IMR-90 (cell line): ENCODE measurements around the gene GCC2. TPM values are rescaled to one million over a fixed set of nuclear protein-coding genes. Genes with fewer than 3 reads are reported as not detected.
A peak's percentile ranks its signal among the peaks of the same experiment; 100 is the strongest.

Experiments used
- ATAC-seq: fragments of 200-7000 bp; cut with Tn5 transposase; 2 replicates; pipeline ENCODE4 v1.9.1; 2020; ENCODE audit warnings: low read depth, mild to moderate bottlenecking, moderate library complexity
- BruUV-seq: library from RNA; stranded (reverse); fragments of 400-500 nt; replicated peaks from 2 replicates; lab custom pipeline; 2021; lab: Mats Ljungman, UMichigan
- CTCF ChIA-PET: fragments of 300-600 bp; formaldehyde crosslinking; extraction: SDS; loops from one replicate; lab custom pipeline; 2021; ENCODE audit warnings: antibody characterized with exemption; lab: Yijun Ruan, JAX
- POLR2A ChIA-PET: fragments of 300-600 bp; sonication (Branson Sonifier 250); formaldehyde crosslinking; loops from one replicate; lab custom pipeline; 2022; ENCODE audit warnings: antibody characterized with exemption; ENCODE audit not compliant: unreplicated experiment; lab: Charles Lee
- DNase-seq: peaks from one replicate; pipeline ENCODE4 v3.0.0; 2013
- H2AFZ ChIP-seq: replicated peaks from 2 replicates; pipeline ENCODE3; 2013; ENCODE audit warnings: low read length, mild to moderate bottlenecking; ENCODE audit not compliant: poor library complexity
- H2AK5ac ChIP-seq: 2 replicates; pipeline ENCODE4 v1.6.1; 2013; ENCODE audit warnings: low read depth, low read length, inconsistent platforms
- H2AK9ac ChIP-seq: replicated peaks from 2 replicates; pipeline ENCODE3; 2013; ENCODE audit warnings: mild to moderate bottlenecking, low read depth, low read length, moderate library complexity; ENCODE audit not compliant: poor library complexity
- H2BK120ac ChIP-seq: 2 replicates; pipeline ENCODE4 v1.6.1; 2013; ENCODE audit warnings: low read depth, low read length, inconsistent platforms
- H2BK15ac ChIP-seq: 3 replicates; pipeline ENCODE4 v1.6.1; 2013; ENCODE audit warnings: low read depth, low read length, inconsistent platforms
- H2BK20ac ChIP-seq: 2 replicates; pipeline ENCODE4 v1.6.1; 2013; ENCODE audit warnings: low read depth, mild to moderate bottlenecking, inconsistent platforms, low read length, moderate library complexity
- H2BK5ac ChIP-seq: 2 replicates; pipeline ENCODE4 v1.6.1; 2013; ENCODE audit warnings: mild to moderate bottlenecking, low read depth, low read length, inconsistent platforms; ENCODE audit not compliant: poor library complexity, severe bottlenecking
- H3K14ac ChIP-seq: replicated peaks from 2 replicates; pipeline ENCODE4 v1.6.1; 2013; ENCODE audit warnings: low read depth, low read length, inconsistent platforms
- H3K18ac ChIP-seq: 2 replicates; pipeline ENCODE4 v1.6.1; 2013; ENCODE audit warnings: low read depth, low read length, control low read depth
- H3K23ac ChIP-seq: 2 replicates; pipeline ENCODE4 v1.6.1; 2013; ENCODE audit warnings: low read depth, low read length, inconsistent platforms
- H3K27ac ChIP-seq: 2 replicates; pipeline ENCODE4 v1.5.1; 2013; ENCODE audit warnings: mild to moderate bottlenecking, control low read depth, low read length; ENCODE audit not compliant: insufficient read depth
- H3K27me3 ChIP-seq: 2 replicates; pipeline ENCODE4 v1.6.1; 2013; ENCODE audit warnings: low read length; ENCODE audit not compliant: control insufficient read depth, insufficient read depth
- H3K36me3 ChIP-seq: 2 replicates; pipeline ENCODE4 v1.6.1; 2013; ENCODE audit warnings: low read length, mixed read lengths; ENCODE audit not compliant: control insufficient read depth, insufficient read depth
- H3K4ac ChIP-seq: 2 replicates; pipeline ENCODE4 v1.6.1; 2013; ENCODE audit warnings: low read depth, low read length, inconsistent platforms
- H3K4me1 ChIP-seq: 2 replicates; pipeline ENCODE4 v1.6.1; 2013; ENCODE audit warnings: low read length, mixed read lengths; ENCODE audit not compliant: control insufficient read depth, insufficient read depth
- H3K4me2 ChIP-seq: 2 replicates; pipeline ENCODE4 v1.6.1; 2013; ENCODE audit warnings: low read depth, mild to moderate bottlenecking, control low read depth, low read length, moderate library complexity
- H3K4me3 ChIP-seq: 2 replicates; pipeline ENCODE4 v1.5.1; 2013; ENCODE audit warnings: low read depth, mild to moderate bottlenecking, control low read depth, low read length, moderate library complexity; ENCODE audit not compliant: insufficient read depth
- H3K56ac ChIP-seq: 2 replicates; pipeline ENCODE4 v1.6.1; 2013; ENCODE audit warnings: low read length, inconsistent platforms; ENCODE audit not compliant: insufficient read depth; ENCODE audit errors: extremely low read depth
- H3K79me1 ChIP-seq, 2 experiments: 2 replicates each; pipeline ENCODE4 v1.6.1; 2013; ENCODE audit warnings: low read length in 2 of 2, inconsistent platforms in 1 of 2, low read depth in 1 of 2
- H3K9ac ChIP-seq: 2 replicates; pipeline ENCODE4 v1.6.1; 2013; ENCODE audit warnings: low read depth, low read length, control low read depth
- H3K9me1 ChIP-seq: 2 replicates; pipeline ENCODE4 v1.6.1; 2013; ENCODE audit warnings: low read length, inconsistent platforms; ENCODE audit not compliant: insufficient read depth
- H3K9me3 ChIP-seq: 2 replicates; pipeline ENCODE4 v1.6.1; 2013; ENCODE audit warnings: low read length; ENCODE audit not compliant: control insufficient read depth, insufficient read depth
- H4K20me1 ChIP-seq: 2 replicates; pipeline ENCODE4 v1.6.1; 2013; ENCODE audit warnings: low read length, inconsistent platforms; ENCODE audit not compliant: insufficient read depth
- H4K5ac ChIP-seq: 2 replicates; pipeline ENCODE4 v1.6.1; 2013; ENCODE audit warnings: mild to moderate bottlenecking, low read depth, low read length, control low read depth
- H4K8ac ChIP-seq, 2 experiments: 2 replicates each; pipeline ENCODE4 v1.6.1; 2013; ENCODE audit warnings: low read depth in 2 of 2, low read length in 2 of 2, control low read depth in 1 of 2, inconsistent platforms in 1 of 2
- H4K91ac ChIP-seq: 2 replicates; pipeline ENCODE4 v1.6.1; 2013; ENCODE audit warnings: low read depth, low read length, inconsistent platforms; ENCODE audit not compliant: insufficient read depth
- BHLHE40 ChIP-seq: fragments of 150-350 bp; IDR thresholded peaks from 2 replicates; pipeline ENCODE4 v1.6.1; 2016; ENCODE audit warnings: mild to moderate bottlenecking, low read depth, low read length
- CEBPB ChIP-seq: IDR thresholded peaks from 2 replicates; pipeline ENCODE4 v1.6.1; 2012; ENCODE audit warnings: low read depth, low read length, improper control_type of control experiment
- CHD1 ChIP-seq: IDR thresholded peaks from 2 replicates; pipeline ENCODE4 v1.6.1; 2012; ENCODE audit warnings: low read depth, low read length, improper control_type of control experiment
- CTCF ChIP-seq: conservative IDR thresholded peaks from 2 replicates; pipeline ENCODE4 v1.5.1; 2012; ENCODE audit warnings: mild to moderate bottlenecking, low read depth, low read length, improper control_type of control experiment
- ELK1 ChIP-seq: fragments of 150-350 bp; IDR thresholded peaks from 2 replicates; pipeline ENCODE4 v1.6.1; 2016; ENCODE audit warnings: low read depth, mild to moderate bottlenecking, low read length, moderate library complexity, borderline replicate concordance
- MAFK ChIP-seq: IDR thresholded peaks from 2 replicates; pipeline ENCODE4 v1.6.1; 2012; ENCODE audit warnings: low read depth, low read length, improper control_type of control experiment
- MAZ ChIP-seq: IDR thresholded peaks from 2 replicates; pipeline ENCODE4 v1.6.1; 2012; ENCODE audit warnings: low read depth, mild to moderate bottlenecking, low read length, improper control_type of control experiment, moderate library complexity, borderline replicate concordance
- MXI1 ChIP-seq: IDR thresholded peaks from 2 replicates; pipeline ENCODE4 v1.6.1; 2012; ENCODE audit warnings: low read depth, mild to moderate bottlenecking, low read length, moderate library complexity, borderline replicate concordance
- NFE2L2 ChIP-seq: fragments of 150-350 bp; IDR thresholded peaks from 2 replicates; pipeline ENCODE4 v1.6.1; 2016; ENCODE audit warnings: low read depth, mild to moderate bottlenecking, low read length
- POLR2A ChIP-seq: IDR thresholded peaks from 2 replicates; pipeline ENCODE4 v1.6.1; 2012; ENCODE audit warnings: mild to moderate bottlenecking, low read depth, low read length
- RFX5 ChIP-seq: IDR thresholded peaks from 2 replicates; pipeline ENCODE4 v1.8.0; 2012; ENCODE audit warnings: low read depth, mild to moderate bottlenecking, low read length, moderate library complexity
- SMC3 ChIP-seq: fragments of 150-350 bp; IDR thresholded peaks from 2 replicates; pipeline ENCODE4 v1.6.1; 2016; ENCODE audit warnings: low read depth, mild to moderate bottlenecking, antibody characterized with exemption, low read length, moderate library complexity
- WGBS, 2 experiments: methylation state at CpG; one replicate each; pipeline versions ENCODE4 v1.1.5 to v1.1.7; 2013; ENCODE audit warnings: missing lambda C conversion rate in 2 of 2; ENCODE audit not compliant: insufficient read length in 1 of 2; ENCODE audit errors: extremely low coverage in 2 of 2; 5-methylcytosine and 5-hydroxymethylcytosine counted together
- dilution Hi-C: fragments of 300-500 bp; cut with HindIII; formaldehyde crosslinking; loops from one replicate; pipeline ENCODE4 v1.14.3; 2018; ENCODE audit warnings: low sequenced_read_pairs; ENCODE audit not compliant: unreplicated experiment
- in situ Hi-C: fragments of 300-500 bp; cut with MboI; formaldehyde crosslinking; loops from 3 replicates; pipeline ENCODE4 v1.14.3; 2019; ENCODE audit warnings: low sequenced_read_pairs, inconsistent platforms, mixed read lengths
- intact Hi-C: fragments of 100-400 bp; cut with micrococcal nuclease; formaldehyde crosslinking; loops from 2 replicates; pipeline ENCODE4 v1.10.0; 2022
- polyA plus RNA-seq, 3 experiments: library from polyadenylated mRNA; depleted of rRNA; stranded (reverse); fragments of >200 nt; gene quantifications; 2 replicates each; pipeline ENCODE4 v1.2.3, GENCODE V29; 2012; ENCODE audit warnings: low replicate concordance in 1 of 3
- total RNA-seq: library from RNA; depleted of rRNA; stranded (reverse); fragments of >200 nt; gene quantifications from 2 replicates; pipeline ENCODE4 v1.2.3, GENCODE V29; 2012

Gene GCC2
- total and polyA plus RNA-seq, 2 of the 4 experiments (the other 2 are of a cell fraction): 6.4 to 8.6 TPM

- peak within 1 kb of the TSS; percentile 81 for H3K18ac ChIP-seq
- H4K5ac ChIP-seq: peak within 1 kb of the TSS; percentile 90
- H3K27me3 ChIP-seq: no peaks in the 10 kb centered on the region
- 0 out of 2 replicates have a peak within 1 kb of the TSS, but pooled peaks have one; percentile 45 for H2BK20ac ChIP-seq
- no peak within 1 kb of the TSS; the same call in 2 of the 3 replicates for H2BK15ac ChIP-seq
- peaks cover 10% of the 10 kb centered on the region for H3K4me1 ChIP-seq
- peak within 1 kb of the TSS; percentile 98 for H2AFZ ChIP-seq
- H4K8ac ChIP-seq: peak within 1 kb of the TSS; percentile 12 to 72
- ChIA-PET POLR2A (interaction anchor here (0.7 to 0.9 kb wide), 2 partner anchors 8 to 43 kb away, joined by 3 to 12 read pairs; no protein-coding TSS in a partner anchor), CTCF (interaction anchor here (1.1 kb wide), 1 partner anchor 102 kb away, joined by 4 read pairs; no protein-coding TSS in a partner anchor)
- peak within 1 kb of the TSS; percentile 96 for H3K23ac ChIP-seq
- ATAC-seq (peak; percentile 94), DNase-seq (peak; percentile 82)
- H3K56ac ChIP-seq: peak within 1 kb of the TSS; percentile 76
- H2AK9ac ChIP-seq: peak within 1 kb of the TSS; percentile 83
- intact Hi-C loops: loop anchor here (2.0 kb wide), 2 partner anchors 41 to 51 kb away; no protein-coding TSS in a partner anchor
- no peak within 1 kb of the TSS for H2AK5ac ChIP-seq
- peak within 1 kb of the TSS; percentile 77 for H3K14ac ChIP-seq
- H3K9me1 ChIP-seq: peaks cover 6% of the 10 kb centered on the region; the same call in 1 of the 2 replicates
- peak within 1 kb of the TSS; percentile 85 for H3K4me2 ChIP-seq
- peak within 1 kb of the TSS; percentile 88 for H2BK120ac ChIP-seq
- no peak for TF ChIP-seq NFE2L2
- TF ChIP-seq BHLHE40: no peak
- no peak for TF ChIP-seq ELK1
- TF ChIP-seq CEBPB: no peak
- TF ChIP-seq RFX5: no peak
- TF ChIP-seq CHD1: no peak
- no peak for TF ChIP-seq SMC3
- peak; percentile 97 for TF ChIP-seq POLR2A
- TF ChIP-seq CTCF: no peak
- peak; percentile 46; the same call in 1 of the 2 replicates for TF ChIP-seq MAZ
- peak; percentile 41; the same call in 1 of the 2 replicates for TF ChIP-seq MXI1
- no peak for TF ChIP-seq MAFK
- peaks cover 38% of the 10 kb centered on the region for H4K20me1 ChIP-seq
- in situ Hi-C loops: no loop called here
- peak within 1 kb of the TSS; percentile 67 for H3K4ac ChIP-seq
- H4K91ac ChIP-seq: peak within 1 kb of the TSS; percentile 53
- dilution Hi-C loops: no loop called here
- 0% methylated on average over 18 of the region's 87 CpGs; no CpG with 5 or more reads in 1 of the 2 experiments for WGBS, 2 experiments
- no peaks in the 10 kb centered on the region for H3K9me3 ChIP-seq
- no TSS peak for BruUV-seq
- H3K36me3 ChIP-seq: no peaks in the 10 kb centered on the region
- H3K9ac ChIP-seq: peak within 1 kb of the TSS; percentile 82
- H2BK5ac ChIP-seq: peak within 1 kb of the TSS; percentile 96
- H3K27ac ChIP-seq: peak within 1 kb of the TSS; percentile 93
- H3K4me3 ChIP-seq: peak within 1 kb of the TSS; percentile 95
- peaks cover 12 to 47% of the 10 kb centered on the region in 2 experiments; a peak in 3 of 4 replicates for H3K79me1 ChIP-seq
Observed at GRCh38 chr2:108533832-108534583, 85.0 kb downstream of the GCC2 start, which contains the start of gene LIMS1. TSS of gene LIMS1 (plus strand) at chr2:108534470. CDS start at chr2:108534563, 93 bp downstream.
